CD4-positive, alpha-beta T cell treated with Interleukin-4 for 1 hour (primary cell): Measurements from ENCODE around the gene BEGAIN.

Source experiments
- DNase-seq, 2 donors: peaks; one replicate each; pipeline ENCODE4 v3.0.0-alpha.2; 2020 to 2022

Gene BEGAIN

DNA sequence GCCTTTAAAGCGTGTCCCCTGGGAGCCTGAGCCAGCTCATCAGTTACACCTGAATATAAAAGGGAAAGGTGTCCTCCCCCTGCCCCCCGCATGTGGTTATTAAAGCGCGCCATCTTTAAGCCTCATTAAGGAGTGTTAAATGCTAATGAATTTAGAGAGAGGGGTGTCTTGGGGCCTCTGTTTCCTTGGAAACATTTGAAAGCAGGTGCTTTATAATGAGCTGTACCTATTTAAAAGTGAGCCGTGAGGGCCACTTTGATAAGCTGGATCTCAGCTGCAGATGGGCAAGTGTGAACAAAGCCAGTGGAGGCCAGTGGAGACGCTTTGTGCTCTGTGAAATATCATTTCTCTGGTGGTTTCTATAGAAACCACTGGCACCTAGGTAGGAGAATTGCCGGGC, 84.0 kb downstream of the BEGAIN start:
- no peak for DNase-seq

DNA sequence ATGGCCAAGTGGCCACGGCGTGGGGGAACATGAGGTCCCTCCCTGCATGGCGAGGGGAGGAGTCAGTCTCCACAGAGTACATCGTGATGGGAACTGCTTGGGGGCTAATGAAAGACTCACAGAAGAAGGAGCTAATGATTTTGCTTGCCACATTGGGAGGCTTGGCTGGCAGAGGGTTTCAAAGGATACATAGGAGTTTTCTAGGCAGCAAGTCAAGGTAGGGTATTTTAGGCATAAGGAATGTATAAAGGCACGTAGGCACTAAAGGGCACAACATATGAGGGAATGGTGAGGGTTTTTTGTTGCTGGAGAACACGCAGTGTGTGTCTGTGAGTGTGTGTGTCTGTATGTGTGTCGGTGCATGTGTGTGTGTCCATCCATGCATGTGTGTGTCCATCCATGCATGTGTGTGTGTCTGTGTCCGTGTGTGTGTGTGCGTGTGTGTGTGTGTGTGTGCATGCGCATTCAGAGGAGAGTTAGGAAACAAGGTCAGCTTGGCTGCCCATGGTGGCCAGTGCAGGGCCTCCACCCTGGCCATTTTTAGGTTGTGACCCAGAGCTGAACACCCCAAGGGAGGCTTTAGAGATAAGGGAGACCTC, 84.5 kb downstream of the BEGAIN start:
- no peak for DNase-seq

- no peak for DNase-seq
Observed at GRCh38 chr14:100500128-100500527, 87.1 kb downstream of the BEGAIN start.

DNA sequence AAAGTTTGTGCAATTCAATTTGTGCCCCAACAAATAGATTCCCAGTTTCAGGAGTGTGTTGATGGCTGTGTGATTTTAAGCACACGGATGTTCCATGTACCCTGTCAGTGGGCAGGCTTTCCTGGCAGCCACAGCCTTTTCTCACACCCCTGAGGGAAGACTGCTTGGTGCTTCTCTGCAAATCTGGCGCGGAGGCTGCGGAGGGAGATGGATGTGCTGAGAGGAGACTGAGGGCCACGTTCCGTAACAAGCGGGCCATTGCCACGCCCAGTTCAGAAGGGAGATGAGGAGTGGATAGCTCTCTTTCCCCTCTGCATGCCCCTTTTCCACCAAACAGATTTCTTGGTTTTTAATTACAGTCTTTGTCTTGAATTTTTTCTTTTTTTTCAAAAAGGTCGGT, 89.1 kb downstream of the BEGAIN start:
- DNase-seq, result no peak

DNA sequence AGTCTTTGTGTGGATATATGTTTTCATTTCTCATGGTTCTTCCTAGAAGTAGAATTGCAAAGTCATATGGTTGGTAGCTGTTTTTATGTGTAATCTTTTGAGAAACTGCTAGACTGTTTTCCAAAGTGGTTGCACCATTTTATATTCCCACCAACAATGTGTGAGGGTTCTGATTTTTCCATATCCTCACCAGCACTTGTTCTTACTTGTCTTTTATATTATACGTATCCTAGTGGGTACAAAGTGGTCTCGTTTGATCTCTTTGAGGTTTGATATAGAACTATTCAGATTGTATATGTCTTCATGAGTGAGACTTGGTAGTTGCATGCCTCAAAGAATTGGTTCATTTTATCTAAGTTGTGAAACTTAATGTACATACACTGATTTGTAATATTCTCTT, 91.3 kb downstream of the BEGAIN start:
- DNase-seq, result no peak

DNA sequence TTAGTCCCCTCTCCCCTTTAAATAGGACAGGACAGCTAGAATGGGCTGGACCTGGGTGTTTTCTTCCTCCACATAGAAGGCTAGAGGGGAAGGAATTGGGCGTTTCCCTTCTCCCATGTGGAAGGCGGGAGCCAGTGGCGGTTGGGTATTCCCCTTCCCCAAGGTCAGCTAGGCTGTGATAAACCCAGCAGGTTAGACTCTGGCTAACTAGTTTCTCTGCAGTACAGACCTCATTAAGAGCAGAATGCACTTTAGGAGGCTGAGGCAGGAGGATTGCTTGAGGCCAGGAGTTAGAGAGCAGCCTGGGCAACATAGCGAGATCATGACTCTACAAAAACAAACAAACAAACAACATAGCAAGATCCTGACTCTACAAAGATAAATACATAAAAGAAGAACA, 92.6 kb downstream of the BEGAIN start:
- DNase-seq, result no peak

GRCh38 chr14:100490252-100490651, 97.0 kb downstream of the BEGAIN start:
- DNase-seq, result no peak

- DNase-seq, result no peak
Observed at GRCh38 chr14:100488057-100488456, 99.2 kb downstream of the BEGAIN start.

- DNase-seq, result no peak
Observed at GRCh38 chr14:100487304-100487703, 99.9 kb downstream of the BEGAIN start.
